Keratinocyte (primary cell): ENCODE measurements around the gene CRACR2A.

ENCODE experiments used
- EZH2 ChIP-seq: IDR thresholded peaks from one replicate; pipeline ENCODE4 v1.6.1; 2012; ENCODE audit warnings: inconsistent platforms, mild to moderate bottlenecking, low read length, moderate library complexity
- TF ChIP-seq, protein P1 (sequence below), 3 experiments: IDR thresholded peaks in 1 of 3; conservative IDR thresholded peaks in 1 of 3; optimal IDR thresholded peaks in 1 of 3; 2 replicates in 2 of 3; 3 replicates in 1 of 3; pipeline versions ENCODE3 to v1.5.1; 2011; ENCODE audit warnings: low read length in 3 of 3, mild to moderate bottlenecking in 3 of 3, moderate library complexity in 2 of 3, control low read depth in 1 of 3, inconsistent platforms in 1 of 3; ENCODE audit not compliant: insufficient read depth in 2 of 3; ENCODE audit errors: extremely low read depth in 1 of 3

DNA sequence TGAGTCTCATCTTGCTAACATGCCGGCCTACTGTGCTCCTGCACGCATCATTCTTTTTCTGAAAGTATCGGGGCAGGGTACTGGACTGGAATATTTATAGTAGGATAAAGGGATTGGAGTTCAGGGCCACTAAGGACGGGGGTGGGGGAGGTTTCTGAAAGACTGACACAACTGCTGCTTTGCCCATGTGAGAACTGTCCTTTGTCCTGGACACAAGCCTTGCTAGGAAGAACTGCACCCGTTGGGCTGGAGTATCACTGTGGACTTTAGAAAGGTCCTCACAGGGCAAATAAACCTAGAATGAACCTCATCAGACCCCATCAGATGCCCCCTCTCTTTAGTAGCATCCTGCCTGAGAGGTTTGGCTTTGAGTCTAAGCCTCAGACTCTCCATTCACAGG lies 174.4 kb downstream of the CRACR2A start:
- TF ChIP-seq, protein P1, sequence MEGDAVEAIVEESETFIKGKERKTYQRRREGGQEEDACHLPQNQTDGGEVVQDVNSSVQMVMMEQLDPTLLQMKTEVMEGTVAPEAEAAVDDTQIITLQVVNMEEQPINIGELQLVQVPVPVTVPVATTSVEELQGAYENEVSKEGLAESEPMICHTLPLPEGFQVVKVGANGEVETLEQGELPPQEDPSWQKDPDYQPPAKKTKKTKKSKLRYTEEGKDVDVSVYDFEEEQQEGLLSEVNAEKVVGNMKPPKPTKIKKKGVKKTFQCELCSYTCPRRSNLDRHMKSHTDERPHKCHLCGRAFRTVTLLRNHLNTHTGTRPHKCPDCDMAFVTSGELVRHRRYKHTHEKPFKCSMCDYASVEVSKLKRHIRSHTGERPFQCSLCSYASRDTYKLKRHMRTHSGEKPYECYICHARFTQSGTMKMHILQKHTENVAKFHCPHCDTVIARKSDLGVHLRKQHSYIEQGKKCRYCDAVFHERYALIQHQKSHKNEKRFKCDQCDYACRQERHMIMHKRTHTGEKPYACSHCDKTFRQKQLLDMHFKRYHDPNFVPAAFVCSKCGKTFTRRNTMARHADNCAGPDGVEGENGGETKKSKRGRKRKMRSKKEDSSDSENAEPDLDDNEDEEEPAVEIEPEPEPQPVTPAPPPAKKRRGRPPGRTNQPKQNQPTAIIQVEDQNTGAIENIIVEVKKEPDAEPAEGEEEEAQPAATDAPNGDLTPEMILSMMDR (optimal IDR thresholded peaks at IDR 0.05 in 1 of 3, IDR thresholded peaks at IDR 0.05 in 1 of 3, conservative IDR thresholded peaks at IDR 0.05 in 1 of 3; ENCODE audit: extremely low read depth in 1 of 3, insufficient read depth in 2 of 3, low read length in 3 of 3): no peak
- TF ChIP-seq EZH2: no peak
